ENCODE data around the gene CHRNA5. TPM values are rescaled to one million over a fixed set of nuclear protein-coding genes. Genes with fewer than 3 reads are reported as not detected.
A peak's percentile ranks its signal among the peaks of the same experiment; 100 is the strongest.

The CHRNA5 gene
- total RNA-seq, 1 donor from 2014 or later, result 23.0 TPM

DNA sequence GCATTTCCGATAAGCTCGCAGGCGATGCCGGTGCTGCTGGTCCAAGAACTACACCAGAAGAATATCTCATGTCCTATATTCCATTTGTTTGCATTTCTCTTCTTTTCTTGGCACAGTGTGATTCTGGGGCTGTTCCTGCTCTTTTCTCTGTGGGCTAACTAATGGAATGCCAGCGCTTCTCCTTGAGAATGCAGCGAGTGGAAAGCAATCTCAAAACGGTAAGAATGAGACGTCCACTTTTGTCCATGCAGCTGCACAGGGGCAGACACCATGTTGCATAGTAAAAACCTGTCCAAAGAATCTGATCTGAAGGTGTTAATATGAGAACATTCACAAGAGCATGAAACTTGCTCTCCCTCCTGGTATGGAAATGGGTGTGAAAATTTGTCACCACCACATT lies 62.0 kb downstream of the CHRNA5 start:
- H3K36me3 Mint-ChIP-seq (ENCODE audit: low read depth), result no peaks in the 10 kb centered on the region
- H3K27me3 Mint-ChIP-seq (ENCODE audit: low read depth), result peaks cover 58% of the 10 kb centered on the region
- no peak overlapping the region for H3K27ac Mint-ChIP-seq (ENCODE audit: unreplicated experiment)
- DNase-seq (ENCODE audit: low read depth, low spot score), result no peak
- no peak overlapping the region for H3K4me3 Mint-ChIP-seq
- no peak for TF ChIP-seq CTCF (conservative IDR thresholded peaks at IDR 0.05)
- no peaks in the 10 kb centered on the region for H3K9me3 Mint-ChIP-seq
- H3K4me1 Mint-ChIP-seq, result no peaks in the 10 kb centered on the region

DNA sequence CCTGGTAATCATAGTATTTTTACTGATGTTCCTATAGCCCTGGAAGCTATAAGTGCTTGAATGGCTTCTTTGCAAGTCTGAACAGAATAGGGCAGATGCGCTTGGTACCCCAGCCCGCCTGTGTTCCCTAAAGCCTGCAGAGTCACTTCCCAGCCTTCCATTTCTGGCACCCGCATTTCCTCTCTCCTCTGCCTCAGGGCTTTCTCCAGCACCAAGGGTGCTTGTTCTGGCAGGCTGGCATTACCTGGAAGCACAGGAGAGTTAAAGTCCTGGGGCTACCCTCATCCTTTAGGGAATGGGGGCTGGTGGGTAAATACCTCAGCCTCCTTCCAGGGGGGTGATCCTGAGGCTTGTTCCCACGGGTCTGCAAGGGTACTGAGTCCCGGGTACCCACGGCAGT lies 62.9 kb downstream of the CHRNA5 start:
- DNase-seq (ENCODE audit: low read depth, low spot score), result no peak
- no peak for TF ChIP-seq CTCF (conservative IDR thresholded peaks at IDR 0.05)
- Mint-ChIP-seq H3K27me3 (ENCODE audit: low read depth) (peaks cover 56% of the 10 kb centered on the region), H3K9me3 (peaks cover 6% of the 10 kb centered on the region), H3K4me3 (no peak overlapping the region), H3K4me1 (no peaks in the 10 kb centered on the region), H3K27ac (ENCODE audit: unreplicated experiment) (no peak overlapping the region), H3K36me3 (ENCODE audit: low read depth) (no peaks in the 10 kb centered on the region)

- no peak for TF ChIP-seq CTCF (conservative IDR thresholded peaks at IDR 0.05)
- H3K36me3 Mint-ChIP-seq (ENCODE audit: low read depth), result no peaks in the 10 kb centered on the region
- H3K27ac Mint-ChIP-seq (ENCODE audit: unreplicated experiment), result peak overlapping the region; percentile 7
- peaks cover 6% of the 10 kb centered on the region for H3K9me3 Mint-ChIP-seq
- H3K4me3 Mint-ChIP-seq, result no peak overlapping the region
- no peak for DNase-seq (ENCODE audit: low read depth, low spot score)
- peaks cover 52% of the 10 kb centered on the region for H3K27me3 Mint-ChIP-seq (ENCODE audit: low read depth)
- H3K4me1 Mint-ChIP-seq, result no peaks in the 10 kb centered on the region
Measured at GRCh38 chr15:78629031-78629715, 63.9 kb downstream of the CHRNA5 start.

GRCh38 chr15:78629716-78630065 lies 64.4 kb downstream of the CHRNA5 start:
- Mint-ChIP-seq H3K9me3 (peaks cover 6% of the 10 kb centered on the region), H3K36me3 (ENCODE audit: low read depth) (no peaks in the 10 kb centered on the region), H3K4me1 (no peaks in the 10 kb centered on the region), H3K27me3 (ENCODE audit: low read depth) (peaks cover 50% of the 10 kb centered on the region), H3K4me3 (no peak overlapping the region), H3K27ac (ENCODE audit: unreplicated experiment) (no peak overlapping the region)
- DNase-seq (ENCODE audit: low read depth, low spot score), result no peak
- TF ChIP-seq CTCF (conservative IDR thresholded peaks at IDR 0.05), result no peak

GRCh38 chr15:78630886-78631633 lies 65.7 kb downstream of the CHRNA5 start:
- no peak for TF ChIP-seq CTCF (conservative IDR thresholded peaks at IDR 0.05)
- no peak for DNase-seq (ENCODE audit: low read depth, low spot score)
- Mint-ChIP-seq H3K4me1 (no peaks in the 10 kb centered on the region), H3K27me3 (ENCODE audit: low read depth) (peaks cover 52% of the 10 kb centered on the region), H3K9me3 (peaks cover 6% of the 10 kb centered on the region), H3K27ac (ENCODE audit: unreplicated experiment) (peak overlapping the region; percentile 6), H3K4me3 (no peak overlapping the region), H3K36me3 (ENCODE audit: low read depth) (no peaks in the 10 kb centered on the region)

Data from neural crest cell (in vitro differentiated cells).